ENCODE measurements around the gene ARSG. TPM values are rescaled to one million over a fixed set of nuclear protein-coding genes. Genes with fewer than 3 reads are reported as not detected.
A peak's percentile ranks its signal among the peaks of the same experiment; 100 is the strongest.
"Not testable (repeated sequence)": the region's sequence is repeated elsewhere in the genome, so short reads cannot be mapped to it uniquely, and the experiment has no call there.

The ARSG gene
- 10 to 100 TPM; 11.7 to 13.8 TPM for total RNA-seq

GRCh38 chr17:68290955-68291835, at the start of gene ARSG, which contains the start of gene SLC16A6:
Gene ARSG (plus strand): TSS chr17:68291495. CDS start chr17:68307494, 15,999 bp downstream.
Gene SLC16A6 (minus strand): TSS chr17:68291127. CDS start chr17:68278320, 12,807 bp downstream.
- H3K9me3 Mint-ChIP-seq, result no peaks in the 10 kb centered on the region
- peak within 1 kb of the TSS; percentile 99 for H3K27ac Mint-ChIP-seq
- peak; percentile 84 for DNase-seq
- peaks cover 61% of the 10 kb centered on the region for H3K4me1 Mint-ChIP-seq
- ChIA-PET POLR2A (interaction anchor here (0.6 to 1.4 kb wide), 4 partner anchors 54 to 141 kb away, joined by 3 to 5 read pairs (median 3); no protein-coding TSS in a partner anchor), CTCF (interaction anchor here (0.5 to 3.8 kb wide), 11 partner anchors 17 to 305 kb away, joined by 3 to 10 read pairs (median 3); no protein-coding TSS in a partner anchor)
- no peaks in the 10 kb centered on the region for H3K27me3 Mint-ChIP-seq
- peaks cover 19% of the 10 kb centered on the region for H3K36me3 Mint-ChIP-seq (ENCODE audit: low read depth)
- peak within 1 kb of the TSS; percentile 97 for H3K4me3 Mint-ChIP-seq

GRCh38 chr17:68246271-68247028, 44.8 kb upstream of the ARSG start:
- Mint-ChIP-seq H3K4me3 (peak overlapping the region; percentile 91), H3K27ac (peak overlapping the region; percentile 87), H3K4me1 (peaks cover 41% of the 10 kb centered on the region), H3K27me3 (no peaks in the 10 kb centered on the region), H3K9me3 (no peaks in the 10 kb centered on the region), H3K36me3 (ENCODE audit: low read depth) (peaks cover 22% of the 10 kb centered on the region)
- POLR2A ChIA-PET, result interaction anchor here (1.4 kb wide), 1 partner anchor 8 kb away, joined by 7 read pairs; no protein-coding TSS in a partner anchor
- no peak for DNase-seq
- CTCF ChIA-PET, result interaction anchor here (0.8 to 3.5 kb wide), 6 partner anchors 9 to 256 kb away, joined by 3 to 23 read pairs (median 4); no protein-coding TSS in a partner anchor

GRCh38 chr17:68247445-68248198, 43.7 kb upstream of the ARSG start, which contains the start of gene AMZ2:
Gene AMZ2 (plus strand): TSS chr17:68248043. CDS start chr17:68250188, 2,145 bp downstream.
- peak; percentile 94 for DNase-seq
- H3K27ac Mint-ChIP-seq, result peak within 1 kb of the TSS; percentile 87
- POLR2A ChIA-PET, result interaction anchor here (1.4 kb wide), 1 partner anchor 10 kb away, joined by 7 read pairs; no protein-coding TSS in a partner anchor
- H3K36me3 Mint-ChIP-seq (ENCODE audit: low read depth), result peaks cover 31% of the 10 kb centered on the region
- CTCF ChIA-PET, result interaction anchor here (0.6 to 3.5 kb wide), 9 partner anchors 10 to 255 kb away, joined by 3 to 23 read pairs (median 4); no protein-coding TSS in a partner anchor
- peaks cover 42% of the 10 kb centered on the region for H3K4me1 Mint-ChIP-seq
- H3K4me3 Mint-ChIP-seq, result peak within 1 kb of the TSS; percentile 91
- H3K9me3 Mint-ChIP-seq, result no peaks in the 10 kb centered on the region
- no peaks in the 10 kb centered on the region for H3K27me3 Mint-ChIP-seq

- Mint-ChIP-seq H3K36me3 (ENCODE audit: low read depth) (peaks cover 37% of the 10 kb centered on the region), H3K27me3 (no peaks in the 10 kb centered on the region), H3K4me3 (peak overlapping the region; percentile 91), H3K9me3 (no peaks in the 10 kb centered on the region), H3K27ac (peak overlapping the region; percentile 87), H3K4me1 (peaks cover 48% of the 10 kb centered on the region)
- ChIA-PET CTCF (interaction anchor here (0.6 to 3.5 kb wide), 11 partner anchors 11 to 214 kb away, joined by 3 to 23 read pairs (median 4); no protein-coding TSS in a partner anchor), POLR2A (interaction anchor here (0.8 to 1.4 kb wide), 2 partner anchors 10 to 42 kb away, joined by 4 to 7 read pairs; no protein-coding TSS in a partner anchor)
- DNase-seq, result peak; percentile 59
Measured at GRCh38 chr17:68248199-68248825, 43.0 kb upstream of the ARSG start.

GRCh38 chr17:68248891-68249290, 42.4 kb upstream of the ARSG start:
- ChIA-PET CTCF (interaction anchor here (0.6 to 3.5 kb wide), 10 partner anchors 10 to 428 kb away, joined by 3 to 23 read pairs (median 3); no protein-coding TSS in a partner anchor), POLR2A (interaction anchor here (0.8 kb wide), 1 partner anchor 43 kb away, joined by 4 read pairs; no protein-coding TSS in a partner anchor)
- H3K9me3 Mint-ChIP-seq, result no peaks in the 10 kb centered on the region
- no peaks in the 10 kb centered on the region for H3K27me3 Mint-ChIP-seq
- H3K4me3 Mint-ChIP-seq, result peak overlapping the region; percentile 91
- H3K27ac Mint-ChIP-seq, result peak overlapping the region; percentile 87
- DNase-seq, result no peak
- peaks cover 41% of the 10 kb centered on the region for H3K36me3 Mint-ChIP-seq (ENCODE audit: low read depth)
- H3K4me1 Mint-ChIP-seq, result peaks cover 51% of the 10 kb centered on the region

GRCh38 chr17:68249354-68249765, 41.9 kb upstream of the ARSG start:
- peaks cover 55% of the 10 kb centered on the region for H3K4me1 Mint-ChIP-seq
- H3K4me3 Mint-ChIP-seq, result peak overlapping the region; percentile 91
- H3K36me3 Mint-ChIP-seq (ENCODE audit: low read depth), result peaks cover 45% of the 10 kb centered on the region
- no peaks in the 10 kb centered on the region for H3K27me3 Mint-ChIP-seq
- DNase-seq, result peak; percentile 16
- peak overlapping the region; percentile 87 for H3K27ac Mint-ChIP-seq
- ChIA-PET CTCF (interaction anchor here (0.5 to 3.5 kb wide), 9 partner anchors 10 to 429 kb away, joined by 3 to 23 read pairs (median 3); no protein-coding TSS in a partner anchor), POLR2A (interaction anchor here (0.5 to 0.8 kb wide), 2 partner anchors 44 to 830 kb away, joined by 4 to 6 read pairs; no protein-coding TSS in a partner anchor)
- no peaks in the 10 kb centered on the region for H3K9me3 Mint-ChIP-seq

- Mint-ChIP-seq H3K4me1 (peaks cover 79% of the 10 kb centered on the region), H3K36me3 (ENCODE audit: low read depth) (peaks cover 70% of the 10 kb centered on the region), H3K27ac (peak overlapping the region; percentile 70)
- CTCF ChIA-PET, result interaction anchor here (1.1 kb wide), 1 partner anchor 12 kb away, joined by 3 read pairs; no protein-coding TSS in a partner anchor
- DNase-seq, H3K4me3 Mint-ChIP-seq, H3K27me3 Mint-ChIP-seq, POLR2A ChIA-PET, H3K9me3 Mint-ChIP-seq: not testable (repeated sequence)
Measured at GRCh38 chr17:68253426-68253825, 37.9 kb upstream of the ARSG start.

GRCh38 chr17:68255151-68255550, 36.1 kb upstream of the ARSG start:
- H3K36me3 Mint-ChIP-seq (ENCODE audit: low read depth), result peaks cover 65% of the 10 kb centered on the region
- H3K4me1 Mint-ChIP-seq, result peaks cover 76% of the 10 kb centered on the region
- ChIA-PET POLR2A (interaction anchor here (0.6 kb wide), 1 partner anchor 228 kb away, joined by 3 read pairs; no protein-coding TSS in a partner anchor), CTCF (interaction anchor here (0.6 to 1.6 kb wide), 2 partner anchors 10 to 17 kb away, joined by 3 to 5 read pairs; no protein-coding TSS in a partner anchor)
- no peak for DNase-seq
- H3K27me3 Mint-ChIP-seq, result no peaks in the 10 kb centered on the region
- H3K9me3 Mint-ChIP-seq, result no peaks in the 10 kb centered on the region
- no peak overlapping the region for H3K4me3 Mint-ChIP-seq
- H3K27ac Mint-ChIP-seq, result peak overlapping the region; percentile 5

GRCh38 chr17:68255731-68256538, 35.4 kb upstream of the ARSG start:
- DNase-seq, result no peak

GRCh38 chr17:68256701-68257100, 34.6 kb upstream of the ARSG start:
- CTCF ChIA-PET, result not testable (repeated sequence)
- Mint-ChIP-seq H3K36me3 (ENCODE audit: low read depth) (peaks cover 55% of the 10 kb centered on the region), H3K4me1 (peaks cover 81% of the 10 kb centered on the region)

More at GRCh38 chr17:68255731-68256538, 35.4 kb upstream of the ARSG start:
- Mint-ChIP-seq H3K4me3 (peak overlapping the region; percentile 32), H3K4me1 (peaks cover 76% of the 10 kb centered on the region), H3K9me3 (no peaks in the 10 kb centered on the region), H3K27ac (peak overlapping the region; percentile 79), H3K36me3 (ENCODE audit: low read depth) (peaks cover 59% of the 10 kb centered on the region), H3K27me3 (no peaks in the 10 kb centered on the region)
- ChIA-PET POLR2A (interaction anchor here (0.6 kb wide), 1 partner anchor 227 kb away, joined by 3 read pairs; no protein-coding TSS in a partner anchor), CTCF (interaction anchor here (0.6 kb wide), 1 partner anchor 11 kb away, joined by 5 read pairs; no protein-coding TSS in a partner anchor)

More at GRCh38 chr17:68256701-68257100, 34.6 kb upstream of the ARSG start:
- H3K4me3 Mint-ChIP-seq, H3K9me3 Mint-ChIP-seq, DNase-seq, POLR2A ChIA-PET, H3K27me3 Mint-ChIP-seq: not testable (repeated sequence)
- H3K27ac Mint-ChIP-seq, result peak overlapping the region; percentile 71

Measured in activated CD4-positive, alpha-beta T cell treated with anti-CD3 and anti-CD28 coated beads, Interleukin-2, amount 10 ng/mL, durations not matched to agents 7 days and 5 days (primary cell).